IMR-90 (cell line): ENCODE measurements around the gene CHRM5. TPM values are rescaled to one million over a fixed set of nuclear protein-coding genes. Genes with fewer than 3 reads are reported as not detected.

Experiments used
- ATAC-seq: fragments of 200-7000 bp; cut with Tn5 transposase; 2 replicates; pipeline ENCODE4 v1.9.1; 2020; ENCODE audit warnings: low read depth, mild to moderate bottlenecking, moderate library complexity
- BruUV-seq: library from RNA; stranded (reverse); fragments of 400-500 nt; replicated peaks from 2 replicates; lab custom pipeline; 2021; lab: Mats Ljungman, UMichigan
- CTCF ChIA-PET: fragments of 300-600 bp; formaldehyde crosslinking; extraction: SDS; loops from one replicate; lab custom pipeline; 2021; ENCODE audit warnings: antibody characterized with exemption; lab: Yijun Ruan, JAX
- POLR2A ChIA-PET: fragments of 300-600 bp; sonication (Branson Sonifier 250); formaldehyde crosslinking; loops from one replicate; lab custom pipeline; 2022; ENCODE audit warnings: antibody characterized with exemption; ENCODE audit not compliant: unreplicated experiment; lab: Charles Lee
- DNase-seq: peaks from one replicate; pipeline ENCODE4 v3.0.0; 2013
- H2AFZ ChIP-seq: replicated peaks from 2 replicates; pipeline ENCODE3; 2013; ENCODE audit warnings: low read length, mild to moderate bottlenecking; ENCODE audit not compliant: poor library complexity
- H2AK5ac ChIP-seq: 2 replicates; pipeline ENCODE4 v1.6.1; 2013; ENCODE audit warnings: low read depth, low read length, inconsistent platforms
- H2AK9ac ChIP-seq: replicated peaks from 2 replicates; pipeline ENCODE3; 2013; ENCODE audit warnings: mild to moderate bottlenecking, low read depth, low read length, moderate library complexity; ENCODE audit not compliant: poor library complexity
- H2BK120ac ChIP-seq: 2 replicates; pipeline ENCODE4 v1.6.1; 2013; ENCODE audit warnings: low read depth, low read length, inconsistent platforms
- H2BK15ac ChIP-seq: 3 replicates; pipeline ENCODE4 v1.6.1; 2013; ENCODE audit warnings: low read depth, low read length, inconsistent platforms
- H2BK20ac ChIP-seq: 2 replicates; pipeline ENCODE4 v1.6.1; 2013; ENCODE audit warnings: low read depth, mild to moderate bottlenecking, inconsistent platforms, low read length, moderate library complexity
- H2BK5ac ChIP-seq: 2 replicates; pipeline ENCODE4 v1.6.1; 2013; ENCODE audit warnings: mild to moderate bottlenecking, low read depth, low read length, inconsistent platforms; ENCODE audit not compliant: poor library complexity, severe bottlenecking
- H3K14ac ChIP-seq: replicated peaks from 2 replicates; pipeline ENCODE4 v1.6.1; 2013; ENCODE audit warnings: low read depth, low read length, inconsistent platforms
- H3K18ac ChIP-seq: 2 replicates; pipeline ENCODE4 v1.6.1; 2013; ENCODE audit warnings: low read depth, low read length, control low read depth
- H3K23ac ChIP-seq: 2 replicates; pipeline ENCODE4 v1.6.1; 2013; ENCODE audit warnings: low read depth, low read length, inconsistent platforms
- H3K27ac ChIP-seq: 2 replicates; pipeline ENCODE4 v1.5.1; 2013; ENCODE audit warnings: mild to moderate bottlenecking, control low read depth, low read length; ENCODE audit not compliant: insufficient read depth
- H3K27me3 ChIP-seq: 2 replicates; pipeline ENCODE4 v1.6.1; 2013; ENCODE audit warnings: low read length; ENCODE audit not compliant: control insufficient read depth, insufficient read depth
- H3K36me3 ChIP-seq: 2 replicates; pipeline ENCODE4 v1.6.1; 2013; ENCODE audit warnings: low read length, mixed read lengths; ENCODE audit not compliant: control insufficient read depth, insufficient read depth
- H3K4ac ChIP-seq: 2 replicates; pipeline ENCODE4 v1.6.1; 2013; ENCODE audit warnings: low read depth, low read length, inconsistent platforms
- H3K4me1 ChIP-seq: 2 replicates; pipeline ENCODE4 v1.6.1; 2013; ENCODE audit warnings: low read length, mixed read lengths; ENCODE audit not compliant: control insufficient read depth, insufficient read depth
- H3K4me2 ChIP-seq: 2 replicates; pipeline ENCODE4 v1.6.1; 2013; ENCODE audit warnings: low read depth, mild to moderate bottlenecking, control low read depth, low read length, moderate library complexity
- H3K4me3 ChIP-seq: 2 replicates; pipeline ENCODE4 v1.5.1; 2013; ENCODE audit warnings: low read depth, mild to moderate bottlenecking, control low read depth, low read length, moderate library complexity; ENCODE audit not compliant: insufficient read depth
- H3K56ac ChIP-seq: 2 replicates; pipeline ENCODE4 v1.6.1; 2013; ENCODE audit warnings: low read length, inconsistent platforms; ENCODE audit not compliant: insufficient read depth; ENCODE audit errors: extremely low read depth
- H3K79me1 ChIP-seq, 2 experiments: 2 replicates each; pipeline ENCODE4 v1.6.1; 2013; ENCODE audit warnings: low read length in 2 of 2, inconsistent platforms in 1 of 2, low read depth in 1 of 2
- H3K9ac ChIP-seq: 2 replicates; pipeline ENCODE4 v1.6.1; 2013; ENCODE audit warnings: low read depth, low read length, control low read depth
- H3K9me1 ChIP-seq: 2 replicates; pipeline ENCODE4 v1.6.1; 2013; ENCODE audit warnings: low read length, inconsistent platforms; ENCODE audit not compliant: insufficient read depth
- H3K9me3 ChIP-seq: 2 replicates; pipeline ENCODE4 v1.6.1; 2013; ENCODE audit warnings: low read length; ENCODE audit not compliant: control insufficient read depth, insufficient read depth
- H4K20me1 ChIP-seq: 2 replicates; pipeline ENCODE4 v1.6.1; 2013; ENCODE audit warnings: low read length, inconsistent platforms; ENCODE audit not compliant: insufficient read depth
- H4K5ac ChIP-seq: 2 replicates; pipeline ENCODE4 v1.6.1; 2013; ENCODE audit warnings: mild to moderate bottlenecking, low read depth, low read length, control low read depth
- H4K8ac ChIP-seq, 2 experiments: 2 replicates each; pipeline ENCODE4 v1.6.1; 2013; ENCODE audit warnings: low read depth in 2 of 2, low read length in 2 of 2, control low read depth in 1 of 2, inconsistent platforms in 1 of 2
- H4K91ac ChIP-seq: 2 replicates; pipeline ENCODE4 v1.6.1; 2013; ENCODE audit warnings: low read depth, low read length, inconsistent platforms; ENCODE audit not compliant: insufficient read depth
- BHLHE40 ChIP-seq: fragments of 150-350 bp; IDR thresholded peaks from 2 replicates; pipeline ENCODE4 v1.6.1; 2016; ENCODE audit warnings: mild to moderate bottlenecking, low read depth, low read length
- CEBPB ChIP-seq: IDR thresholded peaks from 2 replicates; pipeline ENCODE4 v1.6.1; 2012; ENCODE audit warnings: low read depth, low read length, improper control_type of control experiment
- CHD1 ChIP-seq: IDR thresholded peaks from 2 replicates; pipeline ENCODE4 v1.6.1; 2012; ENCODE audit warnings: low read depth, low read length, improper control_type of control experiment
- CTCF ChIP-seq: conservative IDR thresholded peaks from 2 replicates; pipeline ENCODE4 v1.5.1; 2012; ENCODE audit warnings: mild to moderate bottlenecking, low read depth, low read length, improper control_type of control experiment
- FOS ChIP-seq: fragments of 150-350 bp; IDR thresholded peaks from 2 replicates; pipeline ENCODE4 v1.6.1; 2016; ENCODE audit warnings: low read depth, low read length
- MAFK ChIP-seq: IDR thresholded peaks from 2 replicates; pipeline ENCODE4 v1.6.1; 2012; ENCODE audit warnings: low read depth, low read length, improper control_type of control experiment
- MAZ ChIP-seq: IDR thresholded peaks from 2 replicates; pipeline ENCODE4 v1.6.1; 2012; ENCODE audit warnings: low read depth, mild to moderate bottlenecking, low read length, improper control_type of control experiment, moderate library complexity, borderline replicate concordance
- MXI1 ChIP-seq: IDR thresholded peaks from 2 replicates; pipeline ENCODE4 v1.6.1; 2012; ENCODE audit warnings: low read depth, mild to moderate bottlenecking, low read length, moderate library complexity, borderline replicate concordance
- NFE2L2 ChIP-seq: fragments of 150-350 bp; IDR thresholded peaks from 2 replicates; pipeline ENCODE4 v1.6.1; 2016; ENCODE audit warnings: low read depth, mild to moderate bottlenecking, low read length
- POLR2A ChIP-seq: IDR thresholded peaks from 2 replicates; pipeline ENCODE4 v1.6.1; 2012; ENCODE audit warnings: mild to moderate bottlenecking, low read depth, low read length
- RAD21 ChIP-seq: IDR thresholded peaks from 2 replicates; pipeline ENCODE4 v1.6.1; 2012; ENCODE audit warnings: low read length, improper control_type of control experiment
- RCOR1 ChIP-seq: IDR thresholded peaks from 2 replicates; pipeline ENCODE4 v1.6.1; 2012; ENCODE audit warnings: mild to moderate bottlenecking, low read length, improper control_type of control experiment; ENCODE audit not compliant: insufficient replicate concordance
- RFX5 ChIP-seq: IDR thresholded peaks from 2 replicates; pipeline ENCODE4 v1.8.0; 2012; ENCODE audit warnings: low read depth, mild to moderate bottlenecking, low read length, moderate library complexity
- SMC3 ChIP-seq: fragments of 150-350 bp; IDR thresholded peaks from 2 replicates; pipeline ENCODE4 v1.6.1; 2016; ENCODE audit warnings: low read depth, mild to moderate bottlenecking, antibody characterized with exemption, low read length, moderate library complexity
- WGBS, 2 experiments: methylation state at CpG; one replicate each; pipeline versions ENCODE4 v1.1.5 to v1.1.7; 2013; ENCODE audit warnings: missing lambda C conversion rate in 2 of 2; ENCODE audit not compliant: insufficient read length in 1 of 2; ENCODE audit errors: extremely low coverage in 2 of 2; 5-methylcytosine and 5-hydroxymethylcytosine counted together
- dilution Hi-C: fragments of 300-500 bp; cut with HindIII; formaldehyde crosslinking; loops from one replicate; pipeline ENCODE4 v1.14.3; 2018; ENCODE audit warnings: low sequenced_read_pairs; ENCODE audit not compliant: unreplicated experiment
- in situ Hi-C: fragments of 300-500 bp; cut with MboI; formaldehyde crosslinking; loops from 3 replicates; pipeline ENCODE4 v1.14.3; 2019; ENCODE audit warnings: low sequenced_read_pairs, inconsistent platforms, mixed read lengths
- intact Hi-C: fragments of 100-400 bp; cut with micrococcal nuclease; formaldehyde crosslinking; loops from 2 replicates; pipeline ENCODE4 v1.10.0; 2022
- polyA plus RNA-seq, 3 experiments: library from polyadenylated mRNA; depleted of rRNA; stranded (reverse); fragments of >200 nt; gene quantifications; 2 replicates each; pipeline ENCODE4 v1.2.3, GENCODE V29; 2012; ENCODE audit warnings: low replicate concordance in 1 of 3
- total RNA-seq: library from RNA; depleted of rRNA; stranded (reverse); fragments of >200 nt; gene quantifications from 2 replicates; pipeline ENCODE4 v1.2.3, GENCODE V29; 2012
- TF ChIP-seq, protein P1 (sequence below): fragments of 150-350 bp; IDR thresholded peaks from 2 replicates; pipeline ENCODE4 v1.6.1; 2017; ENCODE audit warnings: mild to moderate bottlenecking, antibody characterized with exemption, low read length, low read depth
- TF ChIP-seq, protein P2 (sequence below): fragments of 150-350 bp; IDR thresholded peaks from 2 replicates; pipeline ENCODE4 v1.6.1; 2016; ENCODE audit warnings: low read depth, mild to moderate bottlenecking, low read length, moderate library complexity, borderline replicate concordance

CHRM5 gene
- total and polyA plus RNA-seq, 2 of the 4 experiments (the other 2 are of a cell fraction): under 0.01 to 0.03 TPM

DNA sequence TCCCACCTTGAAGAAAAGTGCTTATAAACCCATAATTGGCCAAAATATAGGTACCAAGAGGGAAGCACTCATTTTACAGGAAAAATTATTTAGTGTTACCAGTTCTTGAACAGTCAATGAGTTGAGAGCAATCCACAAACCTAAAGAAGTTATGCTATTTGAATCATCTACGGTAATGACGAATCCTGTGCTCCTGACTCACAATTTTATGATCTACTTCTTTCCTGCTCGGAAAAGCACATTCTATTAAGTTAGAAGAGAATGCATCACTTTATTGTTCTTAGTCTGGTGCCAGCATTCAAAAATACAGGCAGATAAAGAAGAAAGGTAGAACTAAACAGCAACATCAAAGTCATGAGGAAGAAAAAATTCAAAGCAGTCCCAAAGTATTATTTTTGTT lies 33.2 kb downstream of the CHRM5 start:
- Histone ChIP-seq H2BK120ac (no peak overlapping the region), H3K9me1 (no peaks in the 10 kb centered on the region), H2BK5ac (no peak overlapping the region), H2AFZ (no peak overlapping the region), H4K20me1 (no peaks in the 10 kb centered on the region; the same call in 1 of the 2 replicates), H3K27me3 (no peaks in the 10 kb centered on the region), H3K4me1 (no peaks in the 10 kb centered on the region), H2BK15ac (no peak overlapping the region), H3K4me3 (no peak overlapping the region), H3K4me2 (no peak overlapping the region), H4K8ac (no peak overlapping the region), H3K36me3 (no peaks in the 10 kb centered on the region), H3K9me3 (no peaks in the 10 kb centered on the region), H2AK5ac (no peak overlapping the region), H4K5ac (no peak overlapping the region), H3K9ac (no peak overlapping the region), H3K27ac (no peak overlapping the region), H2AK9ac (no peak overlapping the region), H3K79me1 (peaks cover 6 to 14% of the 10 kb centered on the region in 2 experiments; a peak in 2 of 4 replicates), H3K14ac (no peak overlapping the region), H3K56ac (no peak overlapping the region), H4K91ac (no peak overlapping the region), H2BK20ac (no peak overlapping the region), H3K4ac (no peak overlapping the region), H3K18ac (no peak overlapping the region), H3K23ac (no peak overlapping the region)
- dilution Hi-C loops: no loop called here
- in situ Hi-C loops: no loop called here
- WGBS, 2 experiments: no CpG with 5 or more reads among the region's 3 CpGs
- DNase-seq (no peak), ATAC-seq (no peak)
- BruUV-seq: no TSS peak
- TF ChIP-seq POLR2A (no peak), SMC3 (no peak), MAZ (no peak), RAD21 (no peak), MAFK (no peak), BHLHE40 (no peak), FOS (no peak), NFE2L2 (no peak), CHD1 (no peak), MXI1 (no peak), CEBPB (no peak), RCOR1 (no peak), RFX5 (no peak), CTCF (no peak)
- TF ChIP-seq, protein P1, sequence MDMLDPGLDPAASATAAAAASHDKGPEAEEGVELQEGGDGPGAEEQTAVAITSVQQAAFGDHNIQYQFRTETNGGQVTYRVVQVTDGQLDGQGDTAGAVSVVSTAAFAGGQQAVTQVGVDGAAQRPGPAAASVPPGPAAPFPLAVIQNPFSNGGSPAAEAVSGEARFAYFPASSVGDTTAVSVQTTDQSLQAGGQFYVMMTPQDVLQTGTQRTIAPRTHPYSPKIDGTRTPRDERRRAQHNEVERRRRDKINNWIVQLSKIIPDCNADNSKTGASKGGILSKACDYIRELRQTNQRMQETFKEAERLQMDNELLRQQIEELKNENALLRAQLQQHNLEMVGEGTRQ: no peak
- TF ChIP-seq, protein P2, sequence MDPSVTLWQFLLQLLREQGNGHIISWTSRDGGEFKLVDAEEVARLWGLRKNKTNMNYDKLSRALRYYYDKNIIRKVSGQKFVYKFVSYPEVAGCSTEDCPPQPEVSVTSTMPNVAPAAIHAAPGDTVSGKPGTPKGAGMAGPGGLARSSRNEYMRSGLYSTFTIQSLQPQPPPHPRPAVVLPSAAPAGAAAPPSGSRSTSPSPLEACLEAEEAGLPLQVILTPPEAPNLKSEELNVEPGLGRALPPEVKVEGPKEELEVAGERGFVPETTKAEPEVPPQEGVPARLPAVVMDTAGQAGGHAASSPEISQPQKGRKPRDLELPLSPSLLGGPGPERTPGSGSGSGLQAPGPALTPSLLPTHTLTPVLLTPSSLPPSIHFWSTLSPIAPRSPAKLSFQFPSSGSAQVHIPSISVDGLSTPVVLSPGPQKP: no peak
- POLR2A ChIA-PET: no interaction called here
- intact Hi-C loops: no loop called here
- CTCF ChIA-PET: interaction anchor here (0.6 kb wide), 1 partner anchor 37 kb away, joined by 3 read pairs; no protein-coding TSS in a partner anchor
